Subcutaneous adipose tissue (tissue), 4 donors: Measurements from ENCODE around the gene IL31RA. TPM values are rescaled to one million over a fixed set of nuclear protein-coding genes. Genes with fewer than 3 reads are reported as not detected.

ENCODE experiments used
- CTCF ChIP-seq: fragments of 450-650 bp; IDR thresholded peaks from one replicate; pipeline ENCODE4 v1.5.1; 2016; ENCODE audit warnings: low read depth, mild to moderate bottlenecking, control low read depth, antibody characterized with exemption, moderate library complexity
- total RNA-seq, 4 donors: library from RNA; depleted of rRNA; stranded (reverse); fragments of >200 nt; gene quantifications; one replicate each; pipeline ENCODE4 v1.1.0, GENCODE V29; 2016

The IL31RA gene
- total RNA-seq, 4 donors from 2014 or later = not detected

DNA sequence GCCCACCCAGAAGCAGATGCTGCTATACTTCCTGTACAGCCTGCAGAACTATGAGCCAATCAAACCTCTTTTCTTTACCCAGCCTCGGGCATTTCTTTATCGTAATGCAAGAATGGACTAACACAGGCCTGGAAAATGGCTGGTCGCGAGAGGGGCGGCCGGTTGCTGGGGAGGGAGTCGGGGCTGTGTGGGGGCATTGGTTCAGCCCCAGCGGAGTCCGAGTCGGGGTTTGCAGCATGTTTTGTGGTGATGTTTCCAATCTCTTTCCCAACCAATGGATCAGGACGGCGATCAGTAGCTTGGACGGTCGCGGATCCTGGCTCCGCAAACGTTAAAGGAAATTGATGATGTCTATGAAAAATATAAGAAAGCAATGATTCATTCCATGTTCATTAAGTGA, 18.7 kb upstream of the IL31RA start:
- TF ChIP-seq CTCF = no peak

DNA sequence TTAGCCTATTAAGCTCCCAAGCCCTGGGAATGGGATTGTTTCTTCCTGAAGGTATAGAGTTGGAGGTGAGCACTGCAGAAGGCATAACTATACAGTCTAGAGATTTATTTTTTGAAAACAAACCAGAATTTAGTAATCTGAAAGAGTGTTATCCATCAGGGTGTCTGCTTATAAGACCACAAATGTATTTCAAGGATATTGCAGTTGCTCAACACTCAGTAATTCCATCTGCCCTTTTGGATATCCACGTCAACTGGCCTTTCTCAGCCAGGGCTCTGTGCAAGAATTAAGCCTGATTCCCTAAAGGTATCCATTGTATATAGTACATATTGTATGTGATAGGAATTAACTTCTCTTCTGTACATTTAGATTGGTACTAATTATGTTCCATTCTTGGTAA, 15.0 kb upstream of the IL31RA start:
- TF ChIP-seq CTCF = no peak

DNA sequence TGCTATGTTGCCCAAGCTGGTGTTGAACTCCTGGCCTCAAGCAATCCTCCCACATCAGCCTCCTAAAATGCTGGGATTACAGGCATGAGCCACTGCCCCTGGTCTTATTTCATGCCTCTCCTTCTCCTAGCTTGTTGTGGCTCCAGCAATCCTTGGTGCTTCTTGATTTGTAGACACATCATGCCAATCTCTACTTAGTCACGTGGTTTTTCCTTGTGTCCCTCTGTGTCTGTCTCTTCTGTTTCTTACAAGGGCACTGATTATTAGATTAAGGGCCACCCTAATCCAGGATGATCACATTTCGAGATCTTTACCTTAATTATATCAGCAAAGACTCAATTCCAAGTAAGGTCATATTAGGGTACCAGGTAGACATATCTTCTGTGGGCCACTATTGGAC, 9.2 kb upstream of the IL31RA start:
- no peak for TF ChIP-seq CTCF

GRCh38 chr5:55847837-55848236, 3.3 kb upstream of the IL31RA start:
- TF ChIP-seq CTCF = no peak

- TF ChIP-seq CTCF = no peak
Observed at GRCh38 chr5:55848783-55849182, 2.4 kb upstream of the IL31RA start.

DNA sequence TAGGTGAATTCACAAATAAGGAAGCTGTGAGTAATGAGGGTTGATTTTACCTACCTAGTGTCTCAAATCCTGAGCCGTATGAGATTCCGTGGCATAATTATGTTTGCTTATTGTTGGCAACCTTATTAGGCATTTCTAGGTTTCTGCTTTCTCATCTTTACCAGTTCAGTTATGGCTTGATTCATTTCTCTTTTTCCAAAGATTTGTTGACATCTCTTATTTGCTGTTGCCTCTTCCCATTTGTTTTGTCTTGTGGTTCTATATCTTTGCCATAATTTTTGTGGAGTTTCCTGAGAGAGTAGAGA, 470 bp downstream of the IL31RA start:
- no peak for TF ChIP-seq CTCF

- TF ChIP-seq CTCF = no peak
Observed at GRCh38 chr5:55852503-55852902, 1.3 kb downstream of the IL31RA start.
